HEK293 (cell line): ENCODE measurements around the gene HOXB4.

Source experiments
- BCL6B ChIP-seq: fragments of 450-650 bp; formaldehyde crosslinking; IDR thresholded peaks from 2 replicates; pipeline ENCODE4 v1.5.1; 2017; ENCODE audit warnings: missing biosample characterization, missing genetic modification characterization
- FEZF1 ChIP-seq: fragments of 450-650 bp; formaldehyde crosslinking; IDR thresholded peaks from 2 replicates; pipeline ENCODE4 v1.5.1; 2016; ENCODE audit warnings: missing biosample characterization, missing genetic modification characterization
- HIC1 ChIP-seq: fragments of 450-650 bp; formaldehyde crosslinking; IDR thresholded peaks from 2 replicates; pipeline ENCODE4 v1.5.1; 2016; ENCODE audit warnings: missing biosample characterization, missing genetic modification characterization
- IKZF3 ChIP-seq: fragments of 450-650 bp; IDR thresholded peaks from 2 replicates; pipeline ENCODE4 v1.5.0; 2018; ENCODE audit warnings: missing biosample characterization, mild to moderate bottlenecking, missing genetic modification characterization, moderate library complexity
- PRDM1 ChIP-seq: fragments of 450-650 bp; formaldehyde crosslinking; IDR thresholded peaks from 2 replicates; pipeline ENCODE4; 2016; ENCODE audit warnings: missing biosample characterization, missing genetic modification characterization
- TRIM28 ChIP-seq: IDR thresholded peaks from 2 replicates; pipeline ENCODE4 v1.6.1; 2011; ENCODE audit warnings: low read length, control low read depth, borderline replicate concordance
- TSHZ1 ChIP-seq: fragments of 450-650 bp; formaldehyde crosslinking; IDR thresholded peaks from 2 replicates; pipeline ENCODE4 v1.5.1; 2016; ENCODE audit warnings: missing biosample characterization, missing genetic modification characterization, borderline replicate concordance
- YY2 ChIP-seq: fragments of 450-650 bp; formaldehyde crosslinking; IDR thresholded peaks from 2 replicates; pipeline ENCODE4 v1.5.1; 2016; ENCODE audit warnings: missing biosample characterization, missing genetic modification characterization
- ZBTB7A ChIP-seq: fragments of 450-650 bp; formaldehyde crosslinking; IDR thresholded peaks from 2 replicates; pipeline ENCODE4 v1.5.1; 2016; ENCODE audit warnings: low read depth, missing biosample characterization, missing genetic modification characterization
- ZEB2 ChIP-seq: fragments of 450-650 bp; formaldehyde crosslinking; IDR thresholded peaks from 2 replicates; pipeline ENCODE4 v1.5.1; 2016; ENCODE audit warnings: missing biosample characterization, missing genetic modification characterization
- ZNF140 ChIP-seq: fragments of 450-650 bp; formaldehyde crosslinking; IDR thresholded peaks from 2 replicates; pipeline ENCODE4 v1.5.1; 2016; ENCODE audit warnings: missing biosample characterization, missing genetic modification characterization
- ZNF211 ChIP-seq: fragments of 450-650 bp; formaldehyde crosslinking; IDR thresholded peaks from 2 replicates; pipeline ENCODE4 v1.5.1; 2016; ENCODE audit warnings: low read depth, missing biosample characterization, missing genetic modification characterization
- ZNF24 ChIP-seq: fragments of 450-650 bp; formaldehyde crosslinking; IDR thresholded peaks from 2 replicates; pipeline ENCODE4 v1.5.1; 2016; ENCODE audit warnings: missing biosample characterization, missing genetic modification characterization
- ZNF350 ChIP-seq: fragments of 450-650 bp; formaldehyde crosslinking; IDR thresholded peaks from 2 replicates; pipeline ENCODE4 v1.5.0; 2017; ENCODE audit warnings: missing biosample characterization, mild to moderate bottlenecking, missing genetic modification characterization
- ZNF362 ChIP-seq: fragments of 450-650 bp; formaldehyde crosslinking; IDR thresholded peaks from 2 replicates; pipeline ENCODE4 v1.5.1; 2016; ENCODE audit warnings: missing biosample characterization, missing genetic modification characterization
- ZNF366 ChIP-seq: fragments of 450-650 bp; formaldehyde crosslinking; conservative IDR thresholded peaks from 2 replicates; pipeline ENCODE4 v1.5.1; 2016; ENCODE audit warnings: missing biosample characterization, missing genetic modification characterization
- ZNF404 ChIP-seq: fragments of 450-650 bp; formaldehyde crosslinking; IDR thresholded peaks from 2 replicates; pipeline ENCODE4 v1.5.1; 2017; ENCODE audit warnings: missing biosample characterization, missing genetic modification characterization
- ZNF561 ChIP-seq: fragments of 450-650 bp; IDR thresholded peaks from 2 replicates; pipeline ENCODE4 v1.5.1; 2018; ENCODE audit warnings: missing biosample characterization, missing genetic modification characterization, borderline replicate concordance
- ZNF830 ChIP-seq: fragments of 450-650 bp; IDR thresholded peaks from 2 replicates; pipeline ENCODE4 v1.5.0; 2018; ENCODE audit warnings: missing biosample characterization, missing genetic modification characterization, low read depth, mild to moderate bottlenecking, moderate library complexity
- TF ChIP-seq, protein P1 (sequence below): fragments of 450-650 bp; formaldehyde crosslinking; IDR thresholded peaks from 2 replicates; pipeline ENCODE4 v1.5.1; 2016; ENCODE audit warnings: missing biosample characterization, missing genetic modification characterization
- TF ChIP-seq, protein P2 (sequence below): fragments of 450-650 bp; formaldehyde crosslinking; IDR thresholded peaks from 2 replicates; pipeline ENCODE4 v1.5.1; 2016; ENCODE audit warnings: missing biosample characterization, missing genetic modification characterization
- TF ChIP-seq, protein P3 (sequence below): fragments of 450-650 bp; formaldehyde crosslinking; IDR thresholded peaks from 2 replicates; pipeline ENCODE4 v1.5.1; 2016; ENCODE audit warnings: missing biosample characterization, missing genetic modification characterization, low read depth

HOXB4 gene

GRCh38 chr17:48615047-48615962 is 37.2 kb upstream of the HOXB4 start, which contains the start of gene HOXB8 (continued):
- TF ChIP-seq, protein P1, sequence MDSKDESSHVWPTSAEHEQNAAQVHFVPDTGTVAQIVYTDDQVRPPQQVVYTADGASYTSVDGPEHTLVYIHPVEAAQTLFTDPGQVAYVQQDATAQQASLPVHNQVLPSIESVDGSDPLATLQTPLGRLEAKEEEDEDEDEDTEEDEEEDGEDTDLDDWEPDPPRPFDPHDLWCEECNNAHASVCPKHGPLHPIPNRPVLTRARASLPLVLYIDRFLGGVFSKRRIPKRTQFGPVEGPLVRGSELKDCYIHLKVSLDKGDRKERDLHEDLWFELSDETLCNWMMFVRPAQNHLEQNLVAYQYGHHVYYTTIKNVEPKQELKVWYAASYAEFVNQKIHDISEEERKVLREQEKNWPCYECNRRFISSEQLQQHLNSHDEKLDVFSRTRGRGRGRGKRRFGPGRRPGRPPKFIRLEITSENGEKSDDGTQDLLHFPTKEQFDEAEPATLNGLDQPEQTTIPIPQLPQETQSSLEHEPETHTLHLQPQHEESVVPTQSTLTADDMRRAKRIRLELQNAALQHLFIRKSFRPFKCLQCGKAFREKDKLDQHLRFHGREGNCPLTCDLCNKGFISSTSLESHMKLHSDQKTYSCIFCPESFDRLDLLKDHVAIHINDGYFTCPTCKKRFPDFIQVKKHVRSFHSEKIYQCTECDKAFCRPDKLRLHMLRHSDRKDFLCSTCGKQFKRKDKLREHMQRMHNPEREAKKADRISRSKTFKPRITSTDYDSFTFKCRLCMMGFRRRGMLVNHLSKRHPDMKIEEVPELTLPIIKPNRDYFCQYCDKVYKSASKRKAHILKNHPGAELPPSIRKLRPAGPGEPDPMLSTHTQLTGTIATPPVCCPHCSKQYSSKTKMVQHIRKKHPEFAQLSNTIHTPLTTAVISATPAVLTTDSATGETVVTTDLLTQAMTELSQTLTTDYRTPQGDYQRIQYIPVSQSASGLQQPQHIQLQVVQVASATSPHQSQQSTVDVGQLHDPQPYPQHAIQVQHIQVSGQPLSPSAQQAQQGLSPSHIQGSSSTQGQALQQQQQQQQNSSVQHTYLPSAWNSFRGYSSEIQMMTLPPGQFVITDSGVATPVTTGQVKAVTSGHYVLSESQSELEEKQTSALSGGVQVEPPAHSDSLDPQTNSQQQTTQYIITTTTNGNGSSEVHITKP: peak; percentile 85
- no peak for TF ChIP-seq TRIM28
- TF ChIP-seq ZNF404 (tag by site-specific recombination): no peak
- TF ChIP-seq TSHZ1 (tag by site-specific recombination): peak; percentile 30; the same call in 1 of the 2 replicates
- peak; percentile 59; the same call in 1 of the 2 replicates for TF ChIP-seq ZEB2 (tag by site-specific recombination)
- TF ChIP-seq, protein P2, sequence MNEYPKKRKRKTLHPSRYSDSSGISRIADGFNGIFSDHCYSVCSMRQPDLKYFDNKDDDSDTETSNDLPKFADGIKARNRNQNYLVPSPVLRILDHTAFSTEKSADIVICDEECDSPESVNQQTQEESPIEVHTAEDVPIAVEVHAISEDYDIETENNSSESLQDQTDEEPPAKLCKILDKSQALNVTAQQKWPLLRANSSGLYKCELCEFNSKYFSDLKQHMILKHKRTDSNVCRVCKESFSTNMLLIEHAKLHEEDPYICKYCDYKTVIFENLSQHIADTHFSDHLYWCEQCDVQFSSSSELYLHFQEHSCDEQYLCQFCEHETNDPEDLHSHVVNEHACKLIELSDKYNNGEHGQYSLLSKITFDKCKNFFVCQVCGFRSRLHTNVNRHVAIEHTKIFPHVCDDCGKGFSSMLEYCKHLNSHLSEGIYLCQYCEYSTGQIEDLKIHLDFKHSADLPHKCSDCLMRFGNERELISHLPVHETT (tag by site-specific recombination): peak; percentile 14; the same call in 1 of the 2 replicates
- TF ChIP-seq, protein P3, sequence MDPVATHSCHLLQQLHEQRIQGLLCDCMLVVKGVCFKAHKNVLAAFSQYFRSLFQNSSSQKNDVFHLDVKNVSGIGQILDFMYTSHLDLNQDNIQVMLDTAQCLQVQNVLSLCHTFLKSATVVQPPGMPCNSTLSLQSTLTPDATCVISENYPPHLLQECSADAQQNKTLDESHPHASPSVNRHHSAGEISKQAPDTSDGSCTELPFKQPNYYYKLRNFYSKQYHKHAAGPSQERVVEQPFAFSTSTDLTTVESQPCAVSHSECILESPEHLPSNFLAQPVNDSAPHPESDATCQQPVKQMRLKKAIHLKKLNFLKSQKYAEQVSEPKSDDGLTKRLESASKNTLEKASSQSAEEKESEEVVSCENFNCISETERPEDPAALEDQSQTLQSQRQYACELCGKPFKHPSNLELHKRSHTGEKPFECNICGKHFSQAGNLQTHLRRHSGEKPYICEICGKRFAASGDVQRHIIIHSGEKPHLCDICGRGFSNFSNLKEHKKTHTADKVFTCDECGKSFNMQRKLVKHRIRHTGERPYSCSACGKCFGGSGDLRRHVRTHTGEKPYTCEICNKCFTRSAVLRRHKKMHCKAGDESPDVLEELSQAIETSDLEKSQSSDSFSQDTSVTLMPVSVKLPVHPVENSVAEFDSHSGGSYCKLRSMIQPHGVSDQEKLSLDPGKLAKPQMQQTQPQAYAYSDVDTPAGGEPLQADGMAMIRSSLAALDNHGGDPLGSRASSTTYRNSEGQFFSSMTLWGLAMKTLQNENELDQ (tag by site-specific recombination): no peak
- TF ChIP-seq HIC1 (tag by site-specific recombination): no peak; the same call in none of the 2 replicates
- peak; percentile 75 for TF ChIP-seq ZNF362 (tag by site-specific recombination)
- no peak for TF ChIP-seq ZNF350 (tag by site-specific recombination)
- TF ChIP-seq ZBTB7A (tag by site-specific recombination): no peak
- TF ChIP-seq ZNF561: peak; percentile 41; the same call in 1 of the 2 replicates
- TF ChIP-seq ZNF366 (tag by site-specific recombination): peak; percentile 69
- peak; percentile 77 for TF ChIP-seq IKZF3
- TF ChIP-seq ZNF211 (tag by site-specific recombination): no peak
- TF ChIP-seq ZNF830 (tag by site-specific recombination): no peak
- no peak for TF ChIP-seq ZNF24
- no peak for TF ChIP-seq ZNF140 (tag by site-specific recombination)
- no peak for TF ChIP-seq YY2
- peak; percentile 93 for TF ChIP-seq PRDM1 (tag by site-specific recombination)
- TF ChIP-seq FEZF1 (tag by site-specific recombination): peak; percentile 86
- TF ChIP-seq BCL6B: peak; percentile 59
